ENCODE results near the gene TPCN1.
A peak's percentile ranks its signal among the peaks of the same experiment; 100 is the strongest.

The TPCN1 gene

GRCh38 chr12:113232840-113233585 is 11.7 kb downstream of the TPCN1 start:
- Histone ChIP-seq H3K4me1 (ENCODE audit: control insufficient read depth, insufficient read depth, low read length) (no peaks in the 10 kb centered on the region), H3K9me3 (ENCODE audit: control insufficient read depth, insufficient read depth, low read depth, low read length) (no peaks in the 10 kb centered on the region), H3K27ac (ENCODE audit: extremely low read depth, low read depth, low read length) (no peak overlapping the region), H3K4me3 (ENCODE audit: low read depth, low read length) (no peak overlapping the region), H3K36me3 (ENCODE audit: control insufficient read depth in 2 of 2, insufficient read depth in 1 of 2, low read length in 2 of 2) (peaks cover 0 to 43% of the 10 kb centered on the region in 2 experiments; a peak in 1 of 3 replicates)
- CTCF ChIA-PET: interaction anchor here (0.7 kb wide), 1 partner anchor 184 kb away, joined by 3 read pairs; no protein-coding TSS in a partner anchor
- POLR2A ChIA-PET: interaction anchor here (1.2 kb wide), 1 partner anchor 11 kb away, joined by 3 read pairs; no protein-coding TSS in a partner anchor
- TF ChIP-seq ZNF610 (tag by site-specific recombination; IDR thresholded peaks at IDR 0.05; ENCODE audit: borderline replicate concordance) (no peak), ZNF423 (tag by site-specific recombination; IDR thresholded peaks at IDR 0.05) (peak; percentile 82), ZNF140 (tag by site-specific recombination; IDR thresholded peaks at IDR 0.05) (no peak), PRDM2 (tag by site-specific recombination; IDR thresholded peaks at IDR 0.05; ENCODE audit: borderline replicate concordance) (no peak), REST (tag by site-specific recombination; IDR thresholded peaks at IDR 0.05) (no peak), ZNF23 (tag by site-specific recombination; IDR thresholded peaks at IDR 0.05; ENCODE audit: borderline replicate concordance) (no peak), ZNF10 (tag by site-specific recombination; IDR thresholded peaks at IDR 0.05) (no peak), ZNF239 (tag by site-specific recombination; IDR thresholded peaks at IDR 0.05) (no peak), ZNF558 (tag by site-specific recombination; IDR thresholded peaks at IDR 0.05) (no peak), ZNF221 (tag by site-specific recombination; IDR thresholded peaks at IDR 0.05; ENCODE audit: borderline replicate concordance) (no peak), ZNF26 (tag by site-specific recombination; IDR thresholded peaks at IDR 0.05) (no peak), ZNF274 (IDR thresholded peaks at IDR 0.05; ENCODE audit: low read length) (no peak), ZNF274 (tag by site-specific recombination; IDR thresholded peaks at IDR 0.05; ENCODE audit: borderline replicate concordance) (no peak), ZNF214 (tag by site-specific recombination; IDR thresholded peaks at IDR 0.05; ENCODE audit: borderline replicate concordance) (no peak), ZNF112 (tag by site-specific recombination; IDR thresholded peaks at IDR 0.05) (no peak), GLI2 (tag by site-specific recombination; IDR thresholded peaks at IDR 0.05; ENCODE audit: borderline replicate concordance, low read depth) (no peak), ZNF701 (tag by site-specific recombination; IDR thresholded peaks at IDR 0.05) (no peak), ZNF510 (tag by site-specific recombination; IDR thresholded peaks at IDR 0.05; ENCODE audit: insufficient replicate concordance) (no peak), PRDM4 (tag by site-specific recombination; IDR thresholded peaks at IDR 0.05) (peak; percentile 17; the same call in 1 of the 2 replicates), ZNF624 (tag by site-specific recombination; IDR thresholded peaks at IDR 0.05) (no peak)
- TF ChIP-seq, protein P1, sequence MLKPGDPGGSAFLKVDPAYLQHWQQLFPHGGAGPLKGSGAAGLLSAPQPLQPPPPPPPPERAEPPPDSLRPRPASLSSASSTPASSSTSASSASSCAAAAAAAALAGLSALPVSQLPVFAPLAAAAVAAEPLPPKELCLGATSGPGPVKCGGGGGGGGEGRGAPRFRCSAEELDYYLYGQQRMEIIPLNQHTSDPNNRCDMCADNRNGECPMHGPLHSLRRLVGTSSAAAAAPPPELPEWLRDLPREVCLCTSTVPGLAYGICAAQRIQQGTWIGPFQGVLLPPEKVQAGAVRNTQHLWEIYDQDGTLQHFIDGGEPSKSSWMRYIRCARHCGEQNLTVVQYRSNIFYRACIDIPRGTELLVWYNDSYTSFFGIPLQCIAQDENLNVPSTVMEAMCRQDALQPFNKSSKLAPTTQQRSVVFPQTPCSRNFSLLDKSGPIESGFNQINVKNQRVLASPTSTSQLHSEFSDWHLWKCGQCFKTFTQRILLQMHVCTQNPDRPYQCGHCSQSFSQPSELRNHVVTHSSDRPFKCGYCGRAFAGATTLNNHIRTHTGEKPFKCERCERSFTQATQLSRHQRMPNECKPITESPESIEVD (tag by site-specific recombination; IDR thresholded peaks at IDR 0.05): no peak

Data from HEK293 (cell line).